Right ventricle myocardium inferior (tissue), 1 donor: ENCODE measurements around the gene VPS33B. TPM values are rescaled to one million over a fixed set of nuclear protein-coding genes. Genes with fewer than 3 reads are reported as not detected.
A peak's percentile ranks its signal among the peaks of the same experiment; 100 is the strongest.
"Not testable (repeated sequence)": the region's sequence is repeated elsewhere in the genome, so short reads cannot be mapped to it uniquely, and the experiment has no call there.

Experiments
- ATAC-seq: fragments of 200-7000 bp; cut with Tn5 transposase; one replicate; pipeline ENCODE4 v1.9.1; 2020; ENCODE audit warnings: mild to moderate bottlenecking, moderate library complexity
- DNase-seq: peaks from one replicate; pipeline ENCODE4 v3.0.0; 2021; ENCODE audit errors: missing footprints
- intact Hi-C: fragments of 100-400 bp; cut with DNase I; formaldehyde crosslinking; loops from one replicate; pipeline ENCODE4 v1.11.0; 2022
- long read RNA-seq: library from polyadenylated mRNA; unstranded; transcript quantifications from one replicate; pipeline ENCODE4 v2.0.0, GENCODE V29; 2021
- total RNA-seq: library from RNA; stranded (reverse); fragmentation: NEBNext Ultra II Directional; extraction: Animal tissue kit (Norgen Biotek cat#: 25700); gene quantifications from one replicate; pipeline ENCODE4 v1.2.1, GENCODE V29; 2021
- donor health status: DM: no; HTN: yes; CAD: no; lungs with severe emphysema.

The VPS33B gene
- 4.2 TPM for total RNA-seq
- long read RNA-seq, partial matches to known transcripts: 1 of 7 reads
- long read RNA-seq, other reads (novel, unspliced or antisense): 5 of 7 reads

DNA sequence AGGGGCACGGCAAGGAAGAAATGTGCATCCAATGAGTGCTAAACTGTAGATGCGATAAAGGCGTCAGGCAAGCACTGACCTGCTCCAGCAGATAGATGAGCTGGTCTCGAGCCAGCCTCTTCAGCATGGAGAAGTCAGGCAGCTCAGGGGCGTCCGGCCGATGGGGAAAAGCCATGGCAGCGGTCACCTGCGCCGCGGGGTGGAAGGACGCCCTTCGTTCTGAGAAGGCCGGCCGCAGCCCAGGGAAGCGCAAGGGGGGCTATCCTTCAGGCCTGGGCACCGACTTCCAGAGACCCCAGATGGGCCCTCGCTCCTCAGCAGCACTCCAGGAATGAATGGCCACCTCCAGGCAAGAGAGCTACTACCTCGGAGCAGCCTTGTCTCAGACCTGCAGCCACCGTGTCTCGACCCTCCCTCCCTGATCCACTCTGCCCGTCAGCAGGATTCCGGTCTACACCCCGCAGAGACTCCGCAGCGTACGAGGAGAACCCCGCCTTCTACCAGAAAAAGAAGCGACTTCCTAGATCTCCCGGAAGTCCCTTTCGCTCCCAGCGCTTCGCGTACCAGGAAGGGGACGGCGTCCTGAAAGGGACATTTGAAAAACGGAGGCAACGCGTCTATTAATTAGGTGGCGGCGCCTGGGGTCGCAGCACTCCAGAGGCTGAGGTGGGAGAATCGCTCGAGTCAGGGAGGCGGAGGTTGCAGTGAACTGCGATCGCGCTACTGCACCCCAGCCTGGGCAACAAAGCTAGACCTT, at the start of gene VPS33B:
Gene VPS33B (minus strand): TSS at position 520 of the 757 bp plus-strand sequence. CDS start 345 bp downstream, at position 175.
- DNase-seq (peak; percentile 90), ATAC-seq (peak; percentile 91)
- intact Hi-C loops: loop anchor here (1.0 to 10.0 kb wide), 2 partner anchors 28 to 67 kb away; partner anchors contain the start of genes PRC1 and RCCD1

- DNase-seq (no peak), ATAC-seq (no peak)
- intact Hi-C loops: no loop called here
Measured at GRCh38 chr15:91072161-91072560, 49.8 kb upstream of the VPS33B start.

DNA sequence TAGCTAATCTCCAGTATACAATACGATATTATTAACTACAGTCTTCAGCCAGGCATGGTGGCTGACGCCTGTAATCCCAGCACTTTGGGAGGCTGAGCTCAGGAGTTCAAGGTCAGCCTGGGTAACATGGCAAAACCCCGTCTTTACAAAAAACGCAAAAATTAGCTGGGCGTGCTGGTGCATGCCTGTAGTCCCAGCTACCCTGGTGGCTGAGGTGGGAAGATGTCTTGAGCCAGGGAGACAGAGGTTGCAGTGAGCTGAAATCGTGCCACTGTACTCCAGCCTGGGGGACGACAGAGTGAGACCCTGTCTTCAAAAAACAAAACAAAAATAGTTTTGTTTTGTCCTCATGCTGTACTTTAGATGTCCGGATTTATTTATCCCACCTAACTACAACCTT, 48.5 kb upstream of the VPS33B start:
- ATAC-seq (no peak), DNase-seq (no peak)
- intact Hi-C loops: no loop called here

DNA sequence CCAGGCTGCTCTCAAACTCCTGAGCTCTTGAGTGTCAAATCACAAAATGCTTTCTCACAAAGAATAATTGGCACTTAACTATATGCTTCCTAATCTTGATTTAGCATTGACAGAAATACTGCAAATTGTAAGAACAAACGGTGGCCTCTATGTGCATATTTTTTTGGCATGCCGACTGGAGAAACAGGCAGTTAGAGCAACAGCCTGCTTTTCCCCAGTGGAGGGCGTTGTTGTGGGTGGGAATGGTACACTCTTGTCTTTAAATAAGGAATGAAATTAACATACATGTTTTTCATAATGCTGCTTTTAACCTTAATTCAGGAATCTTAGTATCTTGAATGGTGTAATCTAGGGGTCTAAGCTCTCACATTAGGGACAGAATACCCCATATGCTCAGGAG, 46.6 kb upstream of the VPS33B start:
- ATAC-seq (no peak), DNase-seq (no peak)
- intact Hi-C loops: no loop called here

DNA sequence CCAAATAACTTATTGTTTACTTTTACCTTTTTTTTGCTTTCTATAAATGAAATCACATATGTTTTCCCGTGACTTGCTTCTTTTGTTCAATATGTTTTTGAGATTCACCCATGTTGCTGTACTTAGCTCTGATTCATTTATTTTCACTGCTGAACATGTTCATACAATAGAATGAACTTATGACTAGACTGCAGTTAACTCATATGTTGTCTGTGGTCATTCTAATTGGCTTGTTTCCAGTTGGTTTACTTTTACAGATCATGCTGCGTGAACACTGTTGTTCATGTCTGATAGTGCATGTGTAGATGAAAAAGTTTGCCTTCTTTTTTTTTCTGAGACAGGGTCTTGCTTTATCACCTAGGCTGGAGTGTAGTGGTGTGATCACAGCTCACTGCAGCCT, 46.0 kb upstream of the VPS33B start:
- intact Hi-C loops: no loop called here
- DNase-seq (no peak), ATAC-seq (no peak)

DNA sequence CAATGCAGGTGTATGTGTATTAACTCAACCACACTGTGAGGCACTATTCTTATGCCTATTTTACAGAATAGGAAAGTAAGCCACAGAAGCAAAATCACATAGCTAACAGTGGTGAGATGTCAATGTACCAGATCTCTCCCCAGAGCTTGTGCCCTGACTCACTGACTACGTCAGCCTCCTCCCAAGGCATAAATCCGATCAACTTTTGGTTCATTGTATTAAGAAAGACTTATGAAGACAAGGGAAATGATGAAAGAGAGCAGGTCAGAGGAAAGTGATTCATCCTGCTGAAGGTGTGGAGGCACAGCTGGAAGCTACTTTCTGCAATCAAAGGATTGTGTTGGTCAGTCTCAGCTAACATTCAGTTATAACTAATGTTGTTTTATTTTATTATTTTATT, 44.6 kb upstream of the VPS33B start:
- ATAC-seq (no peak), DNase-seq (no peak)
- intact Hi-C loops: no loop called here

- intact Hi-C loops: no loop called here
- no peak for ATAC-seq
- DNase-seq: no peak
Measured at GRCh38 chr15:91065505-91065904, 43.1 kb upstream of the VPS33B start.

DNA sequence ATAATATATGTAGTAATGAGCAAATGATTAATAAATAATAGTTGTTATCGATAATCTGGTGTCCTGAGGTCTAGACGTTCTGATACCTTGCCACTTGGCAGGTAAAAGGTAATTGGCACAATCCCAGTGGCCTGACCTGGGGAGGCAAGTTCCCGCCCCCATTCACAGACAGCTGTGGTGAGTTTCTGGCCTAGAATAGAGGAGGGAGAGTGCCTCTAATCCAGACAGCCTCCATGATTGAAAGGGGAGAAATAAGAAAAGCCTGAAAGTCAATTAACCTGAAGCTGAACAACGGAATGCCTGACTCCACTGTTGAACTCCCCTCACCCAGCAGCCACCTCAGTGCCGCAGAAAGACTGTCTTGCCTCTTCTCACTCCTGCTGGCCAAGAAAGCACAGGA, 39.6 kb upstream of the VPS33B start:
- intact Hi-C loops: no loop called here
- DNase-seq (no peak), ATAC-seq (no peak)

DNA sequence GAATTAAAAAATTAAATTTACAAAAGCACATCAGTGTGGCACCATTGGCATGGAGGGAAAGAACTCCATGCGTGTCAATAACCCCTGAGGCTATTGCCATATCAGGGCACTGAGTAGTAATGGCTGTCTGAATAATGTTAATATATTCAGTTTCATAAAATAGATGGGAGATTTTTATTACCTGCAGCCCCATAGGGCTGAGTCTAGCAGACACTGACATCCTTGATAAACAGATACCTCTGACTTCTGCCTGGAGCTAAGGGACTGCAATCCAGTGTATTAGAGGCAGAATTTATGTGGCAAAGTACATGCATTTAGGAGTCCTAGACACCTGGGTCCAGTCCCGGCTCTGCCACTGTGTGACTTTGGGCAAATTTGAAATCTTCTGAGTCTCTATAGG, 38.8 kb upstream of the VPS33B start:
- no peak for DNase-seq
- intact Hi-C loops: no loop called here
- ATAC-seq: no peak

GRCh38 chr15:91055548-91056331, 33.3 kb upstream of the VPS33B start:
- ATAC-seq (peak; percentile 81), DNase-seq (no peak)
- intact Hi-C loops: loop anchor here (1.0 kb wide), 3 partner anchors 87 to 216 kb away; no protein-coding TSS in a partner anchor

GRCh38 chr15:91054816-91055215, 32.4 kb upstream of the VPS33B start:
- intact Hi-C loops: no loop called here
- ATAC-seq: no peak
- no peak for DNase-seq

- no peak for DNase-seq
- intact Hi-C loops: no loop called here
Measured at GRCh38 chr15:91051248-91051647, 28.9 kb upstream of the VPS33B start.

DNA sequence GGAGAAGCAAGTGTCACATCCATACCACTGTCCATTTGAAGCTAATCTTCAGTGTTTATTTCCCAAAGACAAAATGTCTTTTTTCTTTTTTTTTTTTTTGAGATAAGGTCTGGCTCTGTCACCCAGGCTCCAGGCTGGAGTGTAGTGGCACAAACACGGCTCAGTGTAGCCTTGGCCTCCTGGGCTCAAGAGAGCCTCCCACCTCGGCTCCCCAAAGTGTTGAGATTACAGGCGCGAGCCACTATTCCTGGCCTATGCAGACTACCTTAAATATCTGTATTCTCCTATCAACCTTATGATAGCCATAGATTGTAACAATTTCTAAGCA, 27.7 kb upstream of the VPS33B start:
- DNase-seq: peak; percentile 16
- ATAC-seq: peak; percentile 32
- intact Hi-C loops: no loop called here

More at GRCh38 chr15:91051248-91051647, 28.9 kb upstream of the VPS33B start:
- ATAC-seq: no peak

DNA sequence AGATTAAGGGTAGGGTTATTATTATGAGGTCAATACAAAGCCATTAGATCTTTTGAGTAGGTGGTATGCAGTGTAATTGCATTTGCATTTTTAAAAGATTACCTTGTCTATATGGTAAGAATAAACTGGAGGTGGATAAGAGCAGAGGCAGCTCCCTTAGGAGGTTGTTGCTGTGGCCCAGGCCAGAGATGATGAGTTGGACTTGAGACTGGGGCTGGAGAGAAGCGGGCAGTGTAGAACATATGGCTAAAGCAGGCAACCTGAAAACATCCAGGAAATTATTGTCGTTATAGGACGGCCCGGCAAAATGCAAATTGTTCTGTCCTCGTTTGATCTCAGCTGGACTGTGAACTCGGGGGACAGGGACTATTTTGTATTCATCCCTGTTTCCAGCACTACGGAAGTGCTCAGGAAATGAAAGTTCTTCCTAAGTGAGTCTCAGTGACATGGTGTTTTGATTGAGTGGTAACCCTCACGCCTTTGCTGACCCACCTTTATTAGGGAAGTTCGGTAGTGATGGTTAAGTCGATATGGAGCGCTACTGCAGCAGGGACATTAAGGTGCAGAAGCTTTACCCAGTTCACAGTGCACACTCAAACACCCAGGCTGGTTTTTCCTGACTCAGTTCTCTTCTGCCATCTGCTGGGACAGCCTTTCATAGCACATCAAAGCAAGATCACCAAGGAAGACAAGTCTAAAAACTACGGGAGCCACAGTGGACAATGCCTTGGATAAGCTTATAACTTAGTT, 27.2 kb upstream of the VPS33B start:
- intact Hi-C loops: loop anchor here (2.0 kb wide), 1 partner anchor 89 kb away; no protein-coding TSS in a partner anchor
- peak; percentile 25 for DNase-seq

GRCh38 chr15:91047545-91048199, 25.3 kb upstream of the VPS33B start:
- DNase-seq (no peak), ATAC-seq (no peak)
- intact Hi-C loops: loop anchor here (2.0 kb wide), 1 partner anchor 87 kb away; no protein-coding TSS in a partner anchor

More for the DNA sequence above, 27.2 kb upstream of the VPS33B start:
- peak; percentile 84 for ATAC-seq

DNA sequence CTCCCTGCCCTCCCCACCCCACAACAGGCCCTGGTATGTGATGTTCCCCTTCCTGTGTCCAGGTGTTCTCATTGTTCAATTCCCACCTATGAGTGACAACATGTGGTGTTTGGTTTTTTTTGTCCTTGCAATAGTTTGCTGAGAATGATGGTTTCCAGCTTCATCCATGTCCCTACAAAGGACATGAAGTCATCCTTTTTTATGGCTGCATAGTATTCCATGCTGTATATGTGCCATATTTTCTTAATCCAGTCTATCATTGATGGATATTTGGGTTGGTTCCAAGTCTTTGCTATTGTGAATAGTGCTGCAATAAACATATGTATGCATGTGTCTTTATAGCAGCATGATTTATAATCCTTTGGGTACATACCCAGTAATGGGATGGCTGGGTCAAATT, 23.7 kb upstream of the VPS33B start:
- intact Hi-C loops, DNase-seq, ATAC-seq: not testable (repeated sequence)

DNA sequence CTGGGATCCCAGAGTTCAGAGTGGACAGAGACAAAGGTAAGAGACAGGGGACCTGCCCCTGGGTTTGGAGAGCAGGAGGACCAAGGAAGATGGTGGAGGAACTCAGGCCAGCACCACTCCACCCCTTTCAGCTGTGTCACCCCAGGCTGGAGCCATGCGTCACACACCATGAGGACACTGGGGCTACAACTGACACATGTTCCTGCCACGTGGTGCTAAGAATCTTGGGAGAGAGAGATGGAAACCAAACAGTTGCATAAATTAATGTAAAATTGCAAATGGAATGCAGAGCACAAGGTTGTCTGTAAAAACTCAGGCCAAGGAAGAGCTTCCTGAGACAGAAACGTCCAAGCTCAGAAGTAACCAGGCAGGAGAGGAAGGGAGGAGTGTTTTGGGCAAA, 22.7 kb upstream of the VPS33B start:
- no peak for ATAC-seq
- intact Hi-C loops: no loop called here
- DNase-seq: peak; percentile 4

DNA sequence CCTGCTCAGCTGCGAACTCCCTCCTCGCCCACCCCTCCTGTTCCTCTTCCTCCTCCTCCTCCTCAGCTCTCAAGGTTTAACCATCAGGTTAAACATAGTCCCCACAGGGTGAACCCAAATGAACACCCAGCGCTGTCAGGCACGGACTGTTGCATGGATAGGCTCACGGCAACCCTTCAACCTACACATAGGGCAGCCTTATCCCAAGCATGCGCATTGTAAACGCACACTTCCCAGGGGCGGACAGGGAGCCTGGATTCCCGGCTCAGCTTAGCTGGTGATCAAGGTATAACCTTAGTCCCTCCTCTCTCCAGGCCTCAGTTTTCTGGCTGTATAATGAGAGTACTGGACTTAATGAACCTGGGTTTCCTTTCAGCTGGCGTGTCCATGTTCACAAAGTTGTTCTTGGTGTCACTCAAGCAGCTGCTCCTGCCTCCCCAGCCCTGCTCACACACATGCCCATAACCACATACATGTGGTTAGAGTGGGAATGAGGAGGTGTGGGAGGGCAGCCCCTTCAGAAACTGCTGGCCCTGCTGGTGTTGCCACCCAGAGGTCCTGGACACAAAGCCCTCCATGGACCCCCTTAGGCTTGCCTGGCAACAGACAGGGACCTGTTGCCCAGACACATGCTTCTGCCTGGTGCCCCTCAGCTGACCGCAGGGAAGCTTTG, 20.9 kb upstream of the VPS33B start:
- peak; percentile 50 for DNase-seq
- ATAC-seq: no peak
- intact Hi-C loops: no loop called here
